H9 (cell line): ENCODE data around the gene ATG14. TPM values are rescaled to one million over a fixed set of nuclear protein-coding genes. Genes with fewer than 3 reads are reported as not detected.

Source experiments
- DNase-seq: peaks from one replicate; pipeline ENCODE4 v3.0.0-alpha.2; 2017
- H2AFZ ChIP-seq: one replicate; pipeline ENCODE4 v1.6.1; 2013; ENCODE audit warnings: mild to moderate bottlenecking, low read length, control low read depth, moderate library complexity
- H2AK5ac ChIP-seq: 2 replicates; pipeline ENCODE4 v1.6.1; 2013; ENCODE audit warnings: low read length, control low read depth, mixed read lengths; ENCODE audit not compliant: insufficient read length
- H2BK120ac ChIP-seq: one replicate; pipeline ENCODE4 v1.6.1; 2013; ENCODE audit warnings: low read depth, mild to moderate bottlenecking, low read length, control low read depth, inconsistent platforms; ENCODE audit not compliant: poor library complexity, severe bottlenecking
- H2BK12ac ChIP-seq: 2 replicates; pipeline ENCODE4 v1.6.1; 2013; ENCODE audit warnings: low read length, control low read depth, mixed read lengths, low read depth; ENCODE audit not compliant: insufficient read length
- H2BK15ac ChIP-seq: 2 replicates; pipeline ENCODE4 v1.6.1; 2013; ENCODE audit warnings: low read depth, low read length, control low read depth
- H2BK20ac ChIP-seq: one replicate; pipeline ENCODE4 v1.6.1; 2013; ENCODE audit warnings: low read depth, mild to moderate bottlenecking, low read length, control low read depth, inconsistent platforms; ENCODE audit not compliant: poor library complexity, severe bottlenecking
- H2BK5ac ChIP-seq: 2 replicates; pipeline ENCODE4 v1.6.1; 2013; ENCODE audit warnings: low read length, control low read depth, mixed read lengths; ENCODE audit not compliant: insufficient read length
- H3K14ac ChIP-seq: 2 replicates; pipeline ENCODE4 v1.6.1; 2013; ENCODE audit warnings: low read length, control low read depth; ENCODE audit not compliant: insufficient read depth
- H3K18ac ChIP-seq: 2 replicates; pipeline ENCODE4 v1.6.1; 2013; ENCODE audit warnings: low read depth, mild to moderate bottlenecking, mixed read lengths, low read length, control low read depth; ENCODE audit not compliant: insufficient read length
- H3K23ac ChIP-seq: 2 replicates; pipeline ENCODE4 v1.6.1; 2013; ENCODE audit warnings: low read length, control low read depth, mixed read lengths, low read depth; ENCODE audit not compliant: insufficient read length
- H3K23me2 ChIP-seq: 2 replicates; pipeline ENCODE4 v1.6.1; 2013; ENCODE audit warnings: low read depth, mild to moderate bottlenecking, mixed read lengths, low read length, control low read depth; ENCODE audit not compliant: insufficient read length, poor library complexity, severe bottlenecking
- H3K27ac ChIP-seq: 2 replicates; pipeline ENCODE4 v1.5.1; 2013; ENCODE audit warnings: low read length, control low read depth, mixed read lengths, low read depth; ENCODE audit not compliant: insufficient read length
- H3K27me3 ChIP-seq: 2 replicates; pipeline ENCODE4 v1.6.1; 2013; ENCODE audit warnings: low read length, control low read depth, inconsistent platforms; ENCODE audit not compliant: insufficient read depth
- H3K4ac ChIP-seq: 2 replicates; pipeline ENCODE4 v1.6.1; 2013; ENCODE audit warnings: low read depth, mild to moderate bottlenecking, control low read depth, inconsistent platforms, low read length, moderate library complexity
- H3K4me1 ChIP-seq: 2 replicates; pipeline ENCODE4 v1.6.1; 2013; ENCODE audit warnings: low read length, control low read depth, inconsistent platforms; ENCODE audit not compliant: insufficient read depth
- H3K4me2 ChIP-seq: 2 replicates; pipeline ENCODE4 v1.6.1; 2013; ENCODE audit warnings: low read length, control low read depth, mixed read lengths; ENCODE audit not compliant: insufficient read length, insufficient read depth
- H3K56ac ChIP-seq: 2 replicates; pipeline ENCODE4 v1.6.1; 2013; ENCODE audit warnings: low read depth, mild to moderate bottlenecking, mixed read lengths, low read length, control low read depth; ENCODE audit not compliant: insufficient read length
- H3K79me1 ChIP-seq: 2 replicates; pipeline ENCODE4 v1.6.1; 2013; ENCODE audit warnings: low read depth, mild to moderate bottlenecking, moderate library complexity, low read length, control low read depth, inconsistent platforms; ENCODE audit not compliant: insufficient read depth, poor library complexity, severe bottlenecking
- H3K79me2 ChIP-seq: 2 replicates; pipeline ENCODE4 v1.6.1; 2013; ENCODE audit warnings: low read length, control low read depth, inconsistent platforms; ENCODE audit not compliant: insufficient read depth
- H3K9ac ChIP-seq: 2 replicates; pipeline ENCODE4 v1.6.1; 2013; ENCODE audit warnings: low read length, control low read depth, mixed read lengths; ENCODE audit not compliant: insufficient read length; ENCODE audit errors: extremely low read depth
- H3K9me3 ChIP-seq: one replicate; pipeline ENCODE4 v1.6.1; 2013; ENCODE audit warnings: low read depth, low read length, inconsistent platforms; ENCODE audit not compliant: control insufficient read depth
- H3T11ph ChIP-seq: one replicate; pipeline ENCODE4 v1.6.1; 2013; ENCODE audit warnings: mild to moderate bottlenecking, low read length, control low read depth, inconsistent platforms
- H4K20me1 ChIP-seq: one replicate; pipeline ENCODE4 v1.6.1; 2013; ENCODE audit not compliant: control insufficient read depth, insufficient read length, insufficient read depth
- H4K5ac ChIP-seq: 2 replicates; pipeline ENCODE4 v1.6.1; 2013; ENCODE audit warnings: low read depth, mild to moderate bottlenecking, mixed read lengths, low read length, control low read depth; ENCODE audit not compliant: insufficient read length
- H4K8ac ChIP-seq: replicated peaks from 2 replicates; pipeline ENCODE4 v1.6.1; 2013; ENCODE audit warnings: low read length, control low read depth, mixed read lengths, low read depth; ENCODE audit not compliant: insufficient read length
- H4K91ac ChIP-seq: 2 replicates; pipeline ENCODE4 v1.6.1; 2013; ENCODE audit warnings: low read depth, mild to moderate bottlenecking, moderate library complexity, mixed read lengths, low read length, control low read depth; ENCODE audit not compliant: insufficient read length
- H3K27ac Mint-ChIP-seq, 3 experiments: 2 replicates in 2 of 3; 3 replicates in 1 of 3; pipeline ENCODE4 v1.8.0; 2020 to 2021; ENCODE audit warnings: mixed read lengths in 3 of 3, mild to moderate bottlenecking in 1 of 3, moderate library complexity in 1 of 3
- H3K27me3 Mint-ChIP-seq: 2 replicates; pipeline ENCODE4 v1.8.0; 2021; ENCODE audit warnings: low read depth, mild to moderate bottlenecking, moderate library complexity, mixed read lengths
- H3K36me3 Mint-ChIP-seq, 3 experiments: 2 replicates in 2 of 3; 3 replicates in 1 of 3; pipeline ENCODE4 v1.8.0; 2020 to 2021; ENCODE audit warnings: low read depth in 3 of 3, mixed read lengths in 3 of 3; ENCODE audit not compliant: insufficient read depth in 1 of 3
- H3K4me1 Mint-ChIP-seq, 2 experiments: 2 replicates each; pipeline ENCODE4 v1.8.0; 2020; ENCODE audit warnings: mixed read lengths in 2 of 2
- H3K4me3 Mint-ChIP-seq, 2 experiments: 2 replicates in 1 of 2; 3 replicates in 1 of 2; pipeline ENCODE4 v1.8.0; 2020 to 2021; ENCODE audit warnings: mild to moderate bottlenecking in 2 of 2, mixed read lengths in 2 of 2, moderate library complexity in 1 of 2
- H3K9me3 Mint-ChIP-seq, 2 experiments: 2 replicates in 1 of 2; 3 replicates in 1 of 2; pipeline ENCODE4 v1.8.0; 2020; ENCODE audit warnings: mild to moderate bottlenecking in 2 of 2, mixed read lengths in 2 of 2, moderate library complexity in 1 of 2
- WGBS: extraction: QIAGEN DNeasy Blood & Tissue Kit; methylation state at CpG from one replicate; pipeline ENCODE4 v1.1.7; 2013; ENCODE audit warnings: missing lambda C conversion rate, low lambda C conversion rate, mixed read lengths; ENCODE audit not compliant: insufficient read length; ENCODE audit errors: extremely low coverage; 5-methylcytosine and 5-hydroxymethylcytosine counted together
- total RNA-seq: library from RNA; stranded (reverse); gene quantifications from 2 replicates; pipeline ENCODE4 v1.2.1, GENCODE V29; 2021
- TF ChIP-seq, protein P1 (sequence below): fragments of 200-600 bp; sonication (generic); conservative IDR thresholded peaks from 3 replicates; pipeline ENCODE4 v1.8.0; 2021; ENCODE audit warnings: antibody characterized with exemption, mild to moderate bottlenecking

ATG14 gene
- total RNA-seq, 1 experiment from 2014 or later = 13.6 TPM

DNA sequence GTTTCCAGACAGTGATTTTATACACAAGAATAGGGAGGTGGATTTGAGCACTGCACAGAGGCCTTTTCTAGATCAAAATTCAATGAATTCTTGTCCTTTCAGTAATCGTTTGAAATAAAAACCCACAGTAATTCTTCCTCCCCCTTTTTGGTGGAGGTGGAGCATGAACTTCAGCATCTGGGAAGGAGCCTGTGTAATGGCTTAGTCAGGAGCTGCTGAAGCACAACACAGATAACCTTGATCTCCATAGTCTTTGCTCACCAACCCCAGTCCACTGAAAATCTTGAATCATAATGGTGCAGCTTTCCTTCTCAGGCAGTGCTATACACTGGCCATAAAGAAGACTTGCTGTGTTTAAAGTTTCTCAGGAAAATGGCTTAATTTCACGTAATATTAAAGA, 35.2 kb upstream of the ATG14 start:
- H3T11ph ChIP-seq = no peak overlapping the region
- Mint-ChIP-seq H3K27me3 (peaks cover 1% of the 10 kb centered on the region; the same call in 1 of the 2 replicates), H3K9me3 (no peaks in the 10 kb centered on the region; a peak in 1 of 5 replicates), H3K27ac (0 out of 7 replicates have a peak overlapping the region, but pooled peaks of 2 of the 3 experiments have one; percentile 15 to 21), H3K4me1 (peaks cover 0 to 8% of the 10 kb centered on the region in 2 experiments; a peak in 2 of 4 replicates), H3K36me3 (no peaks in the 10 kb centered on the region), H3K4me3 (no peak overlapping the region)
- no peak overlapping the region for H2AFZ ChIP-seq
- no peaks in the 10 kb centered on the region for H4K20me1 ChIP-seq
- H2BK120ac ChIP-seq = no peak overlapping the region
- no peaks in the 10 kb centered on the region for H3K79me2 ChIP-seq
- H4K8ac ChIP-seq = no peak overlapping the region
- no peak overlapping the region for H3K4ac ChIP-seq
- H3K27ac ChIP-seq = no peak overlapping the region
- H4K91ac ChIP-seq = no peak overlapping the region
- no peaks in the 10 kb centered on the region for H3K9me3 ChIP-seq
- H3K4me1 ChIP-seq = no peaks in the 10 kb centered on the region
- no peak overlapping the region for H3K4me2 ChIP-seq
- H3K27me3 ChIP-seq = no peaks in the 10 kb centered on the region
- H2BK20ac ChIP-seq = no peak overlapping the region
- no peak overlapping the region for H3K14ac ChIP-seq
- H3K18ac ChIP-seq = no peak overlapping the region
- no peak overlapping the region for H3K56ac ChIP-seq
- no peak overlapping the region for H2BK12ac ChIP-seq
- no CpG with 5 or more reads among the region's 2 CpGs for WGBS
- H2AK5ac ChIP-seq = no peak overlapping the region
- no peak overlapping the region for H2BK5ac ChIP-seq
- TF ChIP-seq, protein P1, sequence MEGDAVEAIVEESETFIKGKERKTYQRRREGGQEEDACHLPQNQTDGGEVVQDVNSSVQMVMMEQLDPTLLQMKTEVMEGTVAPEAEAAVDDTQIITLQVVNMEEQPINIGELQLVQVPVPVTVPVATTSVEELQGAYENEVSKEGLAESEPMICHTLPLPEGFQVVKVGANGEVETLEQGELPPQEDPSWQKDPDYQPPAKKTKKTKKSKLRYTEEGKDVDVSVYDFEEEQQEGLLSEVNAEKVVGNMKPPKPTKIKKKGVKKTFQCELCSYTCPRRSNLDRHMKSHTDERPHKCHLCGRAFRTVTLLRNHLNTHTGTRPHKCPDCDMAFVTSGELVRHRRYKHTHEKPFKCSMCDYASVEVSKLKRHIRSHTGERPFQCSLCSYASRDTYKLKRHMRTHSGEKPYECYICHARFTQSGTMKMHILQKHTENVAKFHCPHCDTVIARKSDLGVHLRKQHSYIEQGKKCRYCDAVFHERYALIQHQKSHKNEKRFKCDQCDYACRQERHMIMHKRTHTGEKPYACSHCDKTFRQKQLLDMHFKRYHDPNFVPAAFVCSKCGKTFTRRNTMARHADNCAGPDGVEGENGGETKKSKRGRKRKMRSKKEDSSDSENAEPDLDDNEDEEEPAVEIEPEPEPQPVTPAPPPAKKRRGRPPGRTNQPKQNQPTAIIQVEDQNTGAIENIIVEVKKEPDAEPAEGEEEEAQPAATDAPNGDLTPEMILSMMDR = no peak
- no peaks in the 10 kb centered on the region for H3K79me1 ChIP-seq
- no peak overlapping the region for H3K23ac ChIP-seq
- H3K23me2 ChIP-seq = no peaks in the 10 kb centered on the region
- H2BK15ac ChIP-seq = no peak overlapping the region
- H4K5ac ChIP-seq = no peak overlapping the region
- no peak overlapping the region for H3K9ac ChIP-seq
- DNase-seq = no peak
